HCT116 (cell line): ENCODE results near the gene STK24.

ENCODE experiments used
- EGR1 ChIP-seq: IDR thresholded peaks from 2 replicates; pipeline ENCODE4 v1.6.1; 2012; ENCODE audit warnings: low read depth
- ELF1 ChIP-seq: IDR thresholded peaks from 2 replicates; pipeline ENCODE4 v1.6.1; 2012; ENCODE audit warnings: low read depth, borderline replicate concordance
- EZH2phosphoT487 ChIP-seq: fragments of 200-600 bp; IDR thresholded peaks from 2 replicates; pipeline ENCODE4 v1.6.1; 2018; ENCODE audit warnings: antibody characterized with exemption, borderline replicate concordance
- JUND ChIP-seq: IDR thresholded peaks from 2 replicates; pipeline ENCODE4 v1.6.1; 2012
- TF ChIP-seq, protein P1 (sequence below), 3 experiments: fragments of 200-600 bp in 1 of 3; sonication (generic) in 1 of 3; IDR thresholded peaks in 2 of 3; conservative IDR thresholded peaks in 1 of 3; 2 replicates each; pipeline ENCODE4 v1.5.1; 2012 to 2017; ENCODE audit warnings: low read depth in 2 of 3, low read length in 2 of 3, antibody characterized with exemption in 1 of 3, borderline replicate concordance in 1 of 3, control low read depth in 1 of 3, mild to moderate bottlenecking in 1 of 3, mixed read lengths in 1 of 3, mixed run types in 1 of 3, moderate library complexity in 1 of 3; ENCODE audit not compliant: insufficient read depth in 1 of 3

DNA sequence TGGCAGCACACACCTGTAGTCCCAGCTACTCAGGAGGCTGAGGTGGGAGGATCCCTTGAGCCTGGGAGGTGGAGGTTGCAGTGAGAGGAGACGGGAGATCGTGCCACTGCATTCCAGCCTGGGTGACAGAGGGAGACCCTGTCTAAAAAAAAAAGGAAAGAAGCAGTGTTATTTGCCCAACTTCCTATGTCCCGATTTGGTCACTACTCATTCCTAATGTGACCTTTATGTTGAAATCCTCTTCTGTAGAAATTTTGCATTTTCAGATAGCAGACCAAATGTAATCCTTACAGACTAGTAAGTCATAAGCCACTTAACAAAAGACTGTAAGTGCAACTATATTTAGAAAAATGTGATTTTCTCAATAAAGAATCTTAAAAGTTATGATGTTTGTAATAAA is 18.2 kb upstream of the STK24 start:
- no peak for TF ChIP-seq EZH2phosphoT487
- TF ChIP-seq, protein P1, sequence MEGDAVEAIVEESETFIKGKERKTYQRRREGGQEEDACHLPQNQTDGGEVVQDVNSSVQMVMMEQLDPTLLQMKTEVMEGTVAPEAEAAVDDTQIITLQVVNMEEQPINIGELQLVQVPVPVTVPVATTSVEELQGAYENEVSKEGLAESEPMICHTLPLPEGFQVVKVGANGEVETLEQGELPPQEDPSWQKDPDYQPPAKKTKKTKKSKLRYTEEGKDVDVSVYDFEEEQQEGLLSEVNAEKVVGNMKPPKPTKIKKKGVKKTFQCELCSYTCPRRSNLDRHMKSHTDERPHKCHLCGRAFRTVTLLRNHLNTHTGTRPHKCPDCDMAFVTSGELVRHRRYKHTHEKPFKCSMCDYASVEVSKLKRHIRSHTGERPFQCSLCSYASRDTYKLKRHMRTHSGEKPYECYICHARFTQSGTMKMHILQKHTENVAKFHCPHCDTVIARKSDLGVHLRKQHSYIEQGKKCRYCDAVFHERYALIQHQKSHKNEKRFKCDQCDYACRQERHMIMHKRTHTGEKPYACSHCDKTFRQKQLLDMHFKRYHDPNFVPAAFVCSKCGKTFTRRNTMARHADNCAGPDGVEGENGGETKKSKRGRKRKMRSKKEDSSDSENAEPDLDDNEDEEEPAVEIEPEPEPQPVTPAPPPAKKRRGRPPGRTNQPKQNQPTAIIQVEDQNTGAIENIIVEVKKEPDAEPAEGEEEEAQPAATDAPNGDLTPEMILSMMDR (IDR thresholded peaks at IDR 0.05 in 2 of 3, conservative IDR thresholded peaks at IDR 0.05 in 1 of 3; ENCODE audit: borderline replicate concordance in 1 of 3, insufficient read depth in 1 of 3, low read depth in 2 of 3, low read length in 2 of 3) = no peak
- no peak for TF ChIP-seq JUND
- TF ChIP-seq EGR1 = no peak
- no peak for TF ChIP-seq ELF1
